Measurements from ENCODE around the gene TXNRD1.

GRCh38 chr12:104337030-104337558 lies 121.5 kb downstream of the TXNRD1 start:
- TF ChIP-seq POLR2A (IDR thresholded peaks at IDR 0.05) (no peak), EP300 (IDR thresholded peaks at IDR 0.05) (no peak)

Data from ovary (tissue), 1 donor.